ENCODE measurements around the gene PIGH. TPM values are rescaled to one million over a fixed set of nuclear protein-coding genes. Genes with fewer than 3 reads are reported as not detected.

PIGH gene
- total and polyA plus RNA-seq, 2 of the 13 experiments (the other 11 are each of a cell fraction or from before 2014, with no cell fraction given): 30.0 to 43.5 TPM

DNA sequence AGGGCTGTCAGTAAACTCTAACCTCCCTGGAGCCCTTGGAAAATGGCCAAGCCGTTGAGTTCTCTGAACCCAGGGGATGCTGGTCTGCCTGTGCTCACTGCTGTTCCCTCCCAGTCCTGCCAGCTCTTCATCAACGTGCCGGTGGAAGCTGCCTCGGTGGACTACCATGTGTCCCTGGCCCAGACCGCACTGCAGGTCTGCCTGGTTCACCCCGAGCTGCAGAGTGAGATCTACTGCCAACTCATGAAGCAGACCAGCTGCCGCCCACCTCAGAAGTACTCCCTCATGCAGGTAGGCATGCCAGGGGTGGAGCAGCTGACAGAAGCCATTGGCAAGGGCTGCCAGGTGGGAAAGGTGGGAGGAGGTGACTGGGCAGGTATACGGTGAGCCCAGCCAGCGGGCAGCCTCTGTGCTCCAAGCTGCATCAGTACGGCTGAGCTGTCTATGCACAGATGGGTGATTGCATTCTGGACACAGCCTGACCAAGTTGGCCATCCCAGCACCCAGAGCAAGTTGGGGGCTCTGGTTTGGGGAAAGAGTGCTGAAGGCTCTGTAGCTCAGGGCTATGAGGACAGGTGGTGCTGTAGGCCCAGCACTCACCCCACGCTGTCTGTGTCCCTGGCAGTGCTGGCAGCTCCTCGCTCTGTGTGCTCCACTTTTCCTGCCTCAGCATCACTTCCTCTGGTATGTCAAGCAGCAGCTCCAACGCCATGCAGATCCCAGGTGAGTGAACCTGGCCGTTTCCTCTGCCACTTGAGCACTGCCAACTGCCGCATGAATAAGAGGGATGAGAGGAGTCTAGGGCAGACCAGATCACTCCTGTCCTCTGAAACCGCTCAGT, 21.9 kb downstream of the PIGH start:
- CTCF ChIA-PET (ENCODE audit: low intra/inter-chr PET ratio, low total read pairs): no interaction called here
- Histone ChIP-seq H3K4me2 (ENCODE audit: low read depth, low read length) (no peak overlapping the region), H3K9ac (ENCODE audit: insufficient read depth, low read depth, low read length) (no peak overlapping the region), H3K27me3 (ENCODE audit: control insufficient read depth in 1 of 2, insufficient read depth in 2 of 2, low read length in 2 of 2) (no peaks in the 10 kb centered on the region), H3K9me3 (ENCODE audit: low read length) (no peaks in the 10 kb centered on the region), H3K27ac (ENCODE audit: extremely low read length, insufficient read depth, low read length) (no peak overlapping the region), H4K20me1 (ENCODE audit: insufficient read depth, low read length) (no peaks in the 10 kb centered on the region), H3K36me3 (replicated peaks in 1 of 2; ENCODE audit: control insufficient read depth in 1 of 2, insufficient read depth in 2 of 2, low read length in 2 of 2) (peaks cover 0 to 3% of the 10 kb centered on the region in 2 experiments; a peak in 2 of 5 replicates), H3K4me3 (replicated peaks in 1 of 3; ENCODE audit: insufficient read depth in 1 of 3, low read depth in 2 of 3, low read length in 3 of 3) (no peak overlapping the region), H2AFZ (ENCODE audit: low read length) (no peak overlapping the region), H3K4me1 (ENCODE audit: insufficient read depth, low read length) (peaks cover 6% of the 10 kb centered on the region), H3K79me2 (ENCODE audit: insufficient read depth, low read length) (no peaks in the 10 kb centered on the region)
- in situ Hi-C loops (cut with HindIII; ENCODE audit: extremely low pct_ligation_motif_present, low pct_unique_long_range_greater_than_20kb): no loop called here
- POLR2A ChIA-PET: no interaction called here
- BruUV-seq (replicated peaks): no TSS peak
- no peak for ATAC-seq
- intact Hi-C loops (cut with micrococcal nuclease; ENCODE audit: unreplicated experiment): no loop called here
- no peak for TF ChIP-seq THAP11 (CRISPR knock-in tag; IDR thresholded peaks at IDR 0.05)
- TF ChIP-seq ZNF749 (CRISPR knock-in tag; IDR thresholded peaks at IDR 0.05; ENCODE audit: borderline replicate concordance): no peak
- TF ChIP-seq SP5 (CRISPR knock-in tag; IDR thresholded peaks at IDR 0.05; ENCODE audit: borderline replicate concordance, low read depth): no peak
- TF ChIP-seq PHF5A (CRISPR knock-in tag; IDR thresholded peaks at IDR 0.05; ENCODE audit: low read depth, unreplicated experiment): no peak
- TF ChIP-seq ZBTB1 (CRISPR knock-in tag; IDR thresholded peaks at IDR 0.05; ENCODE audit: borderline replicate concordance): no peak
- no peak for TF ChIP-seq ZSCAN21 (CRISPR knock-in tag; IDR thresholded peaks at IDR 0.05; ENCODE audit: borderline replicate concordance)
- no peak for TF ChIP-seq ZMYM3 (CRISPR knock-in tag; IDR thresholded peaks at IDR 0.05)
- no peak for DNase-seq (ENCODE audit: low spot score)
- no peak for FAIRE-seq
- 96% methylated on average over 7 of the region's 16 CpGs for WGBS (ENCODE audit: low lambda C conversion rate)

DNA sequence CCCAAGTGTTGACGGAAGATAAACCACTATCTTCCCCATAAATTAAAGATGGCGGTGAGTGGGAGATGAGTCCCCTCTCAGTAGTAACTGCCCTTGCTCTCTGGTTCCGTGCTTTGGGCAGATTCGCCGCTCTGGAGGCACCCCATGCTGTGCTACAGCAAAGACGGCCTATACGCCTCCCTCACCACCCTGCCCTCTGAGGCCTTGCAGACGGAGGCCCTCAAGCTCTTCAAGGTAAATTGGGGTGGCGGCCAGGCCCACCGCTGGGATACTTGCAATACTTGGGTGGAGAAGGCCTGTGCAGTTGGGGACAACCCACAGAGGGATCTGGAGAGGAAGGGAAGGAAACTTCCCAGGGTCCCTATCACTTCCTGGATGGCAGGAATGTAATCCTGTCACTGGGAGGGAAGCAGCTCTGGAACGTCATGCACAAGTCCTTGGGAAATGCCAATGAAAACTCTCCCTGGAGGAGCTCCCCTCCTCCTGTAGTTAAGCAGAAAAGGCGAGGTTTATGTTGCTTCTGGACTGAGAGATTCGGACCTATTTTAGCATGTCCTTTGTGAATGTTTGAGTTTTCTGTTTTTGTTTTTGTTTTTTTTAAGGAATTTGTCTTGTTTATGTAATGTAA, 22.8 kb downstream of the PIGH start:
- Histone ChIP-seq H3K4me3 (replicated peaks in 1 of 3; ENCODE audit: insufficient read depth in 1 of 3, low read depth in 2 of 3, low read length in 3 of 3) (no peak overlapping the region), H3K79me2 (ENCODE audit: insufficient read depth, low read length) (no peaks in the 10 kb centered on the region), H3K27me3 (ENCODE audit: control insufficient read depth in 1 of 2, insufficient read depth in 2 of 2, low read length in 2 of 2) (no peaks in the 10 kb centered on the region), H4K20me1 (ENCODE audit: insufficient read depth, low read length) (no peaks in the 10 kb centered on the region), H3K9me3 (ENCODE audit: low read length) (no peaks in the 10 kb centered on the region), H3K4me2 (ENCODE audit: low read depth, low read length) (no peak overlapping the region), H2AFZ (ENCODE audit: low read length) (no peak overlapping the region), H3K27ac (ENCODE audit: extremely low read length, insufficient read depth, low read length) (no peak overlapping the region), H3K36me3 (replicated peaks in 1 of 2; ENCODE audit: control insufficient read depth in 1 of 2, insufficient read depth in 2 of 2, low read length in 2 of 2) (peaks cover 0 to 3% of the 10 kb centered on the region in 2 experiments; a peak in 2 of 5 replicates), H3K4me1 (ENCODE audit: insufficient read depth, low read length) (peaks cover 14% of the 10 kb centered on the region), H3K9ac (ENCODE audit: insufficient read depth, low read depth, low read length) (no peak overlapping the region)
- BruUV-seq (replicated peaks): no TSS peak
- FAIRE-seq (no peak), ATAC-seq (no peak), DNase-seq (ENCODE audit: low spot score) (no peak)
- POLR2A ChIA-PET: no interaction called here
- intact Hi-C loops (cut with micrococcal nuclease; ENCODE audit: unreplicated experiment) (no loop called here), in situ Hi-C loops (cut with HindIII; ENCODE audit: extremely low pct_ligation_motif_present, low pct_unique_long_range_greater_than_20kb) (no loop called here)
- CTCF ChIA-PET (ENCODE audit: low intra/inter-chr PET ratio, low total read pairs): no interaction called here
- WGBS (ENCODE audit: low lambda C conversion rate): 81% methylated on average over 10 of the region's 13 CpGs
- TF ChIP-seq ETV6 (CRISPR knock-in tag; conservative IDR thresholded peaks at IDR 0.05) (no peak), KDM6A (CRISPR knock-in tag; IDR thresholded peaks at IDR 0.05; ENCODE audit: low read depth) (no peak), PHF8 (CRISPR knock-in tag; IDR thresholded peaks at IDR 0.05) (no peak), ZNF614 (CRISPR knock-in tag; IDR thresholded peaks at IDR 0.05; ENCODE audit: borderline replicate concordance) (no peak), LCORL (IDR thresholded peaks at IDR 0.05) (no peak), LCORL (CRISPR knock-in tag; IDR thresholded peaks at IDR 0.05) (no peak), ZMYM4 (CRISPR knock-in tag; IDR thresholded peaks at IDR 0.05) (no peak), CENPT (CRISPR knock-in tag; IDR thresholded peaks at IDR 0.05; ENCODE audit: low read depth) (no peak), AGO1 (IDR thresholded peaks at IDR 0.05; ENCODE audit: low read depth, low read length, poor library complexity, severe bottlenecking) (no peak), HDAC1 (CRISPR knock-in tag; IDR thresholded peaks at IDR 0.05) (no peak), ZFP62 (CRISPR knock-in tag; IDR thresholded peaks at IDR 0.05) (no peak), IKZF1 (IDR thresholded peaks at IDR 0.05) (no peak), ZNF230 (CRISPR knock-in tag; IDR thresholded peaks at IDR 0.05) (no peak), ELF1 (CRISPR knock-in tag; IDR thresholded peaks at IDR 0.05) (no peak), ZNF75D (CRISPR knock-in tag; IDR thresholded peaks at IDR 0.05; ENCODE audit: borderline replicate concordance) (no peak)

Measured in HepG2 (cell line).